A549 (cell line): ENCODE measurements around the gene RNU2-1.

Source experiments
- CHD2 ChIP-seq: fragments of 150-350 bp; IDR thresholded peaks from 2 replicates; pipeline ENCODE4 v1.6.1; 2014; ENCODE audit warnings: low read length; ENCODE audit not compliant: partially characterized antibody
- EP300 ChIP-seq, 2 experiments: fragments of >200 bp; sonication (Bioruptor Twin); formaldehyde crosslinking; IDR thresholded peaks; 2 replicates in 1 of 2; 3 replicates in 1 of 2; pipeline ENCODE4 v1.6.1; 2016 to 2017
- MAFK ChIP-seq: fragments of 450-650 bp; IDR thresholded peaks from 2 replicates; pipeline ENCODE4 v1.6.1; 2014; ENCODE audit not compliant: partially characterized antibody
- MAZ ChIP-seq: fragments of 150-350 bp; IDR thresholded peaks from 2 replicates; pipeline ENCODE4 v1.6.1; 2014; ENCODE audit warnings: antibody characterized with exemption, low read depth, low read length, borderline replicate concordance
- POLR2A ChIP-seq: IDR thresholded peaks from 2 replicates; pipeline ENCODE4 v1.6.1; 2012; ENCODE audit warnings: mild to moderate bottlenecking, low read length
- POLR2AphosphoS2 ChIP-seq: conservative IDR thresholded peaks from 2 replicates; pipeline ENCODE4 v1.6.1; 2012; ENCODE audit warnings: low read length, improper control_type of control experiment, inconsistent platforms
- RAD21 ChIP-seq, 2 experiments: fragments of >200 bp in 1 of 2; sonication (Bioruptor Twin) in 1 of 2; formaldehyde crosslinking in 1 of 2; IDR thresholded peaks in 1 of 2; conservative IDR thresholded peaks in 1 of 2; 2 replicates in 1 of 2; 3 replicates in 1 of 2; pipeline ENCODE4 v1.6.1; 2012 to 2018; ENCODE audit warnings: inconsistent platforms in 1 of 2
- REST ChIP-seq: fragments of 200-600 bp; sonication (generic); IDR thresholded peaks from 2 replicates; pipeline ENCODE4 v1.6.1; 2016; ENCODE audit warnings: antibody characterized with exemption, mild to moderate bottlenecking, moderate library complexity
- USF2 ChIP-seq: fragments of 450-650 bp; IDR thresholded peaks from 2 replicates; pipeline ENCODE4 v1.6.1; 2014; ENCODE audit warnings: antibody characterized with exemption
- TF ChIP-seq, protein P1 (sequence below): fragments of >200 bp; sonication (Bioruptor Twin); formaldehyde crosslinking; IDR thresholded peaks from 3 replicates; pipeline ENCODE4 v1.5.1; 2016

DNA sequence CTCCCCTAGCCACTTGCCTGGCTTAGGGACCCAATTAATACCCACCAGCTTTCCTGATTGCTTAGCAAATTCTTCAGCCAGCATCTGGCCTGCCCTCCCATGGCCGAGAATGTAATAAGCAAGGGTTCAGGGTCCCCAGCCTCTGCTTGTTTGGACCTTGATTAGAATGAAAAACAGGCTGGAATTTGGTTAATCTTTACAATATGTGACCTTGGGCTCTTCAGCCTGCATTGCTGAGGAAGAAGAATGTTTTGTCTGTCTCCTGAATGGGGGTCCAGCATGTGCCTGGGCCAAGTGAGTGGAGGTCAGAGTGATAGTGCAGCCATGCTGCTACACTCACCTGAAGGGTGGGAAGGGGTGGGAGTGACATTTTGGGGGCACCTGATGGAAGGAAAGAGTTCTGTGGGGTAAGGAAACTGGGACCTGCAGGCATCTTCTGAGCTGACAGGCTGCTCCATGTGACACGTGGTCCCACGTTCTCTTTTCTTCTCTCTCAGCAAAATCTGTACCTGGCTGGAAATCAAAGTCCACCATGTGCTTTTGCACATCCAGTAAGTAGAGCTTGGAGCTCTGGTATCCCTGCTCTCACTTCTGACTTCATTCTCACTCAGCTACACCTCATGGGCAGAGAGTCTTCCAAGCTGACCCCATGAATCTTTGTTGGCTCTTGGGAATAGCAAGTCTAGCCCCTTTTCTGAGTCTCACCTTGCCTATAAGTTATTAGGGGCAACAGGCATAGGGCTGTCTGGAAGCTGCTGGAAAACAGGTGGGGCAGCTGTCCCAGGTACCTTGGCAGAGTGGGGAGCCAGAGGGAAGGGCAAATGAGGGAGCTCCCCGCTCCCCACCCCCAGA lies 16.8 kb downstream of the RNU2-1 start:
- no peak for TF ChIP-seq EP300 (IDR thresholded peaks at IDR 0.05)
- TF ChIP-seq, protein P1, sequence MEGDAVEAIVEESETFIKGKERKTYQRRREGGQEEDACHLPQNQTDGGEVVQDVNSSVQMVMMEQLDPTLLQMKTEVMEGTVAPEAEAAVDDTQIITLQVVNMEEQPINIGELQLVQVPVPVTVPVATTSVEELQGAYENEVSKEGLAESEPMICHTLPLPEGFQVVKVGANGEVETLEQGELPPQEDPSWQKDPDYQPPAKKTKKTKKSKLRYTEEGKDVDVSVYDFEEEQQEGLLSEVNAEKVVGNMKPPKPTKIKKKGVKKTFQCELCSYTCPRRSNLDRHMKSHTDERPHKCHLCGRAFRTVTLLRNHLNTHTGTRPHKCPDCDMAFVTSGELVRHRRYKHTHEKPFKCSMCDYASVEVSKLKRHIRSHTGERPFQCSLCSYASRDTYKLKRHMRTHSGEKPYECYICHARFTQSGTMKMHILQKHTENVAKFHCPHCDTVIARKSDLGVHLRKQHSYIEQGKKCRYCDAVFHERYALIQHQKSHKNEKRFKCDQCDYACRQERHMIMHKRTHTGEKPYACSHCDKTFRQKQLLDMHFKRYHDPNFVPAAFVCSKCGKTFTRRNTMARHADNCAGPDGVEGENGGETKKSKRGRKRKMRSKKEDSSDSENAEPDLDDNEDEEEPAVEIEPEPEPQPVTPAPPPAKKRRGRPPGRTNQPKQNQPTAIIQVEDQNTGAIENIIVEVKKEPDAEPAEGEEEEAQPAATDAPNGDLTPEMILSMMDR: no peak
- TF ChIP-seq POLR2A: no peak
- TF ChIP-seq POLR2AphosphoS2: no peak
- TF ChIP-seq MAZ: no peak
- no peak for TF ChIP-seq USF2
- no peak for TF ChIP-seq RAD21 (conservative IDR thresholded peaks at IDR 0.05 in 1 of 2, IDR thresholded peaks at IDR 0.05 in 1 of 2)
- no peak for TF ChIP-seq CHD2
- TF ChIP-seq REST: no peak
- no peak for TF ChIP-seq MAFK
